H9 (cell line): ENCODE measurements around the gene OR52E4. TPM values are rescaled to one million over a fixed set of nuclear protein-coding genes. Genes with fewer than 3 reads are reported as not detected.

Experiments
- DNase-seq: peaks from one replicate; pipeline ENCODE4 v3.0.0-alpha.2; 2017
- H2AFZ ChIP-seq: one replicate; pipeline ENCODE4 v1.6.1; 2013; ENCODE audit warnings: mild to moderate bottlenecking, low read length, control low read depth, moderate library complexity
- H2AK5ac ChIP-seq: 2 replicates; pipeline ENCODE4 v1.6.1; 2013; ENCODE audit warnings: low read length, control low read depth, mixed read lengths; ENCODE audit not compliant: insufficient read length
- H2BK120ac ChIP-seq: one replicate; pipeline ENCODE4 v1.6.1; 2013; ENCODE audit warnings: low read depth, mild to moderate bottlenecking, low read length, control low read depth, inconsistent platforms; ENCODE audit not compliant: poor library complexity, severe bottlenecking
- H2BK12ac ChIP-seq: 2 replicates; pipeline ENCODE4 v1.6.1; 2013; ENCODE audit warnings: low read length, control low read depth, mixed read lengths, low read depth; ENCODE audit not compliant: insufficient read length
- H2BK15ac ChIP-seq: 2 replicates; pipeline ENCODE4 v1.6.1; 2013; ENCODE audit warnings: low read depth, low read length, control low read depth
- H2BK20ac ChIP-seq: one replicate; pipeline ENCODE4 v1.6.1; 2013; ENCODE audit warnings: low read depth, mild to moderate bottlenecking, low read length, control low read depth, inconsistent platforms; ENCODE audit not compliant: poor library complexity, severe bottlenecking
- H2BK5ac ChIP-seq: 2 replicates; pipeline ENCODE4 v1.6.1; 2013; ENCODE audit warnings: low read length, control low read depth, mixed read lengths; ENCODE audit not compliant: insufficient read length
- H3K14ac ChIP-seq: 2 replicates; pipeline ENCODE4 v1.6.1; 2013; ENCODE audit warnings: low read length, control low read depth; ENCODE audit not compliant: insufficient read depth
- H3K18ac ChIP-seq: 2 replicates; pipeline ENCODE4 v1.6.1; 2013; ENCODE audit warnings: low read depth, mild to moderate bottlenecking, mixed read lengths, low read length, control low read depth; ENCODE audit not compliant: insufficient read length
- H3K23ac ChIP-seq: 2 replicates; pipeline ENCODE4 v1.6.1; 2013; ENCODE audit warnings: low read length, control low read depth, mixed read lengths, low read depth; ENCODE audit not compliant: insufficient read length
- H3K23me2 ChIP-seq: 2 replicates; pipeline ENCODE4 v1.6.1; 2013; ENCODE audit warnings: low read depth, mild to moderate bottlenecking, mixed read lengths, low read length, control low read depth; ENCODE audit not compliant: insufficient read length, poor library complexity, severe bottlenecking
- H3K27ac ChIP-seq: 2 replicates; pipeline ENCODE4 v1.5.1; 2013; ENCODE audit warnings: low read length, control low read depth, mixed read lengths, low read depth; ENCODE audit not compliant: insufficient read length
- H3K27me3 ChIP-seq: 2 replicates; pipeline ENCODE4 v1.6.1; 2013; ENCODE audit warnings: low read length, control low read depth, inconsistent platforms; ENCODE audit not compliant: insufficient read depth
- H3K4ac ChIP-seq: 2 replicates; pipeline ENCODE4 v1.6.1; 2013; ENCODE audit warnings: low read depth, mild to moderate bottlenecking, control low read depth, inconsistent platforms, low read length, moderate library complexity
- H3K4me1 ChIP-seq: 2 replicates; pipeline ENCODE4 v1.6.1; 2013; ENCODE audit warnings: low read length, control low read depth, inconsistent platforms; ENCODE audit not compliant: insufficient read depth
- H3K4me2 ChIP-seq: 2 replicates; pipeline ENCODE4 v1.6.1; 2013; ENCODE audit warnings: low read length, control low read depth, mixed read lengths; ENCODE audit not compliant: insufficient read length, insufficient read depth
- H3K56ac ChIP-seq: 2 replicates; pipeline ENCODE4 v1.6.1; 2013; ENCODE audit warnings: low read depth, mild to moderate bottlenecking, mixed read lengths, low read length, control low read depth; ENCODE audit not compliant: insufficient read length
- H3K79me1 ChIP-seq: 2 replicates; pipeline ENCODE4 v1.6.1; 2013; ENCODE audit warnings: low read depth, mild to moderate bottlenecking, moderate library complexity, low read length, control low read depth, inconsistent platforms; ENCODE audit not compliant: insufficient read depth, poor library complexity, severe bottlenecking
- H3K79me2 ChIP-seq: 2 replicates; pipeline ENCODE4 v1.6.1; 2013; ENCODE audit warnings: low read length, control low read depth, inconsistent platforms; ENCODE audit not compliant: insufficient read depth
- H3K9ac ChIP-seq: 2 replicates; pipeline ENCODE4 v1.6.1; 2013; ENCODE audit warnings: low read length, control low read depth, mixed read lengths; ENCODE audit not compliant: insufficient read length; ENCODE audit errors: extremely low read depth
- H3K9me3 ChIP-seq: one replicate; pipeline ENCODE4 v1.6.1; 2013; ENCODE audit warnings: low read depth, low read length, inconsistent platforms; ENCODE audit not compliant: control insufficient read depth
- H3T11ph ChIP-seq: one replicate; pipeline ENCODE4 v1.6.1; 2013; ENCODE audit warnings: mild to moderate bottlenecking, low read length, control low read depth, inconsistent platforms
- H4K20me1 ChIP-seq: one replicate; pipeline ENCODE4 v1.6.1; 2013; ENCODE audit not compliant: control insufficient read depth, insufficient read length, insufficient read depth
- H4K5ac ChIP-seq: 2 replicates; pipeline ENCODE4 v1.6.1; 2013; ENCODE audit warnings: low read depth, mild to moderate bottlenecking, mixed read lengths, low read length, control low read depth; ENCODE audit not compliant: insufficient read length
- H4K8ac ChIP-seq: replicated peaks from 2 replicates; pipeline ENCODE4 v1.6.1; 2013; ENCODE audit warnings: low read length, control low read depth, mixed read lengths, low read depth; ENCODE audit not compliant: insufficient read length
- H4K91ac ChIP-seq: 2 replicates; pipeline ENCODE4 v1.6.1; 2013; ENCODE audit warnings: low read depth, mild to moderate bottlenecking, moderate library complexity, mixed read lengths, low read length, control low read depth; ENCODE audit not compliant: insufficient read length
- H3K27ac Mint-ChIP-seq, 3 experiments: 2 replicates in 2 of 3; 3 replicates in 1 of 3; pipeline ENCODE4 v1.8.0; 2020 to 2021; ENCODE audit warnings: mixed read lengths in 3 of 3, mild to moderate bottlenecking in 1 of 3, moderate library complexity in 1 of 3
- H3K27me3 Mint-ChIP-seq: 2 replicates; pipeline ENCODE4 v1.8.0; 2021; ENCODE audit warnings: low read depth, mild to moderate bottlenecking, moderate library complexity, mixed read lengths
- H3K36me3 Mint-ChIP-seq, 3 experiments: 2 replicates in 2 of 3; 3 replicates in 1 of 3; pipeline ENCODE4 v1.8.0; 2020 to 2021; ENCODE audit warnings: low read depth in 3 of 3, mixed read lengths in 3 of 3; ENCODE audit not compliant: insufficient read depth in 1 of 3
- H3K4me1 Mint-ChIP-seq, 2 experiments: 2 replicates each; pipeline ENCODE4 v1.8.0; 2020; ENCODE audit warnings: mixed read lengths in 2 of 2
- H3K4me3 Mint-ChIP-seq, 2 experiments: 2 replicates in 1 of 2; 3 replicates in 1 of 2; pipeline ENCODE4 v1.8.0; 2020 to 2021; ENCODE audit warnings: mild to moderate bottlenecking in 2 of 2, mixed read lengths in 2 of 2, moderate library complexity in 1 of 2
- H3K9me3 Mint-ChIP-seq, 2 experiments: 2 replicates in 1 of 2; 3 replicates in 1 of 2; pipeline ENCODE4 v1.8.0; 2020; ENCODE audit warnings: mild to moderate bottlenecking in 2 of 2, mixed read lengths in 2 of 2, moderate library complexity in 1 of 2
- WGBS: extraction: QIAGEN DNeasy Blood & Tissue Kit; methylation state at CpG from one replicate; pipeline ENCODE4 v1.1.7; 2013; ENCODE audit warnings: missing lambda C conversion rate, low lambda C conversion rate, mixed read lengths; ENCODE audit not compliant: insufficient read length; ENCODE audit errors: extremely low coverage; 5-methylcytosine and 5-hydroxymethylcytosine counted together
- total RNA-seq: library from RNA; stranded (reverse); gene quantifications from 2 replicates; pipeline ENCODE4 v1.2.1, GENCODE V29; 2021
- TF ChIP-seq, protein P1 (sequence below): fragments of 200-600 bp; sonication (generic); conservative IDR thresholded peaks from 3 replicates; pipeline ENCODE4 v1.8.0; 2021; ENCODE audit warnings: antibody characterized with exemption, mild to moderate bottlenecking

The OR52E4 gene
- total RNA-seq, 1 experiment from 2014 or later = not detected

DNA sequence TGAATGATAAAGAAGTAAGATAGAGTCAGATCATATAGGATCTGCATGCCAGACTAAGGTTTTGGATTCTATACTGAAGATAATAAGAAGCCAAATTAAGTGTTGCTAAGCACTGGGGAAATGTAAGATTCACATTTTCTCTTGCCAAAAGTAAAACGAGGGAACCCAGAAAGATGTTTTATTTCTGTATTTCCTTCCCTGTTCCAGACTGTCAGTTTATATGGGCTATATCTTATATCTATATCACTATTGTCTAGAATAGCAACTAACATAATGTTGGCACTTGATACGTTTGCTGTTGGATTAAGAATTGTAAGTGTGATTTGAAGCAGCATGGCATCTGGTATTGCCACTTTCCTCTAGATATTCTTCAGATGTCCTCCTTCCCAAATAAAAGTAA is 47.0 kb upstream of the OR52E4 start:
- no peak overlapping the region for H3K9ac ChIP-seq
- H4K5ac ChIP-seq = no peak overlapping the region
- H2BK20ac ChIP-seq = no peak overlapping the region
- no peak overlapping the region for H2BK120ac ChIP-seq
- no peak for DNase-seq
- no peak overlapping the region for H3K27ac ChIP-seq
- TF ChIP-seq, protein P1, sequence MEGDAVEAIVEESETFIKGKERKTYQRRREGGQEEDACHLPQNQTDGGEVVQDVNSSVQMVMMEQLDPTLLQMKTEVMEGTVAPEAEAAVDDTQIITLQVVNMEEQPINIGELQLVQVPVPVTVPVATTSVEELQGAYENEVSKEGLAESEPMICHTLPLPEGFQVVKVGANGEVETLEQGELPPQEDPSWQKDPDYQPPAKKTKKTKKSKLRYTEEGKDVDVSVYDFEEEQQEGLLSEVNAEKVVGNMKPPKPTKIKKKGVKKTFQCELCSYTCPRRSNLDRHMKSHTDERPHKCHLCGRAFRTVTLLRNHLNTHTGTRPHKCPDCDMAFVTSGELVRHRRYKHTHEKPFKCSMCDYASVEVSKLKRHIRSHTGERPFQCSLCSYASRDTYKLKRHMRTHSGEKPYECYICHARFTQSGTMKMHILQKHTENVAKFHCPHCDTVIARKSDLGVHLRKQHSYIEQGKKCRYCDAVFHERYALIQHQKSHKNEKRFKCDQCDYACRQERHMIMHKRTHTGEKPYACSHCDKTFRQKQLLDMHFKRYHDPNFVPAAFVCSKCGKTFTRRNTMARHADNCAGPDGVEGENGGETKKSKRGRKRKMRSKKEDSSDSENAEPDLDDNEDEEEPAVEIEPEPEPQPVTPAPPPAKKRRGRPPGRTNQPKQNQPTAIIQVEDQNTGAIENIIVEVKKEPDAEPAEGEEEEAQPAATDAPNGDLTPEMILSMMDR = no peak
- no peak overlapping the region for H3K23ac ChIP-seq
- H3K79me1 ChIP-seq = no peaks in the 10 kb centered on the region
- H3K18ac ChIP-seq = no peak overlapping the region
- Mint-ChIP-seq H3K9me3 (no peaks in the 10 kb centered on the region), H3K27me3 (no peaks in the 10 kb centered on the region), H3K4me3 (no peak overlapping the region), H3K36me3 (no peaks in the 10 kb centered on the region), H3K27ac (no peak overlapping the region), H3K4me1 (peaks cover 10 to 29% of the 10 kb centered on the region in 2 experiments)
- H3K9me3 ChIP-seq = no peaks in the 10 kb centered on the region
- no peaks in the 10 kb centered on the region for H3K79me2 ChIP-seq
- no peaks in the 10 kb centered on the region for H4K20me1 ChIP-seq
- H4K91ac ChIP-seq = no peak overlapping the region
- H2BK12ac ChIP-seq = no peak overlapping the region
- WGBS = no CpG with 5 or more reads among the region's 2 CpGs
- H4K8ac ChIP-seq = no peak overlapping the region
- no peak overlapping the region for H2BK15ac ChIP-seq
- no peaks in the 10 kb centered on the region for H3K4me1 ChIP-seq
- no peak overlapping the region for H3K56ac ChIP-seq
- H3T11ph ChIP-seq = no peak overlapping the region
- H3K14ac ChIP-seq = no peak overlapping the region
- H3K4me2 ChIP-seq = no peak overlapping the region
- no peak overlapping the region for H2AK5ac ChIP-seq
- H2AFZ ChIP-seq = no peak overlapping the region
- no peaks in the 10 kb centered on the region for H3K27me3 ChIP-seq
- H3K23me2 ChIP-seq = no peaks in the 10 kb centered on the region
- H3K4ac ChIP-seq = no peak overlapping the region
- no peak overlapping the region for H2BK5ac ChIP-seq
